Fibroblast of mammary gland (primary cell): ENCODE data around the gene TEX11.
"Not testable (repeated sequence)": the region's sequence is repeated elsewhere in the genome, so short reads cannot be mapped to it uniquely, and the experiment has no call there.

ENCODE experiments used
- DNase-seq: peaks from one replicate; pipeline ENCODE4 v3.0.0-alpha.2; 2010; ENCODE audit warnings: low read depth
- H3K4me3 ChIP-seq: 2 replicates; pipeline ENCODE4 v1.5.1; 2011; ENCODE audit warnings: low read depth, mild to moderate bottlenecking, low read length, moderate library complexity; ENCODE audit not compliant: control insufficient read depth
- CTCF ChIP-seq: conservative IDR thresholded peaks from 2 replicates; pipeline ENCODE4 v1.5.1; 2011; ENCODE audit warnings: low read depth, low read length, inconsistent platforms; ENCODE audit not compliant: control insufficient read depth, insufficient read depth

The TEX11 gene

GRCh38 chrX:70907900-70908299 lies 611 bp downstream of the TEX11 start:
- no peak for TF ChIP-seq CTCF
- H3K4me3 ChIP-seq, result no peak overlapping the region
- no peak for DNase-seq

- H3K4me3 ChIP-seq, result no peak overlapping the region
- no peak for DNase-seq
- no peak for TF ChIP-seq CTCF
These were observed 7.0 kb downstream of the TEX11 start for GRCh38 chrX:70901465-70901864.

- not testable (repeated sequence) for H3K4me3 ChIP-seq, DNase-seq
These were observed 18.1 kb downstream of the TEX11 start for GRCh38 chrX:70890441-70890840.

GRCh38 chrX:70878902-70879301 lies 29.6 kb downstream of the TEX11 start:
- TF ChIP-seq CTCF, result no peak
- DNase-seq, result no peak
- H3K4me3 ChIP-seq, result no peak overlapping the region

GRCh38 chrX:70852294-70852693 lies 56.2 kb downstream of the TEX11 start:
- no peak for DNase-seq
- no peak overlapping the region for H3K4me3 ChIP-seq
- no peak for TF ChIP-seq CTCF

- not testable (repeated sequence) for DNase-seq, H3K4me3 ChIP-seq
These were observed 64.4 kb downstream of the TEX11 start for GRCh38 chrX:70844081-70844480.

- not testable (repeated sequence) for DNase-seq, H3K4me3 ChIP-seq
These were observed 64.9 kb downstream of the TEX11 start for GRCh38 chrX:70843620-70844019.

- TF ChIP-seq CTCF, result no peak
- DNase-seq, result no peak
- H3K4me3 ChIP-seq, result no peak overlapping the region
These were observed 73.9 kb downstream of the TEX11 start for GRCh38 chrX:70834589-70834988.

- no peak for DNase-seq
- TF ChIP-seq CTCF, result no peak
- H3K4me3 ChIP-seq, result no peak overlapping the region
These were observed 81.8 kb downstream of the TEX11 start for GRCh38 chrX:70826715-70827114.
